ENCODE measurements around the gene FIG4.

Gene FIG4

GRCh38 chr6:109834595-109835437, 143.7 kb downstream of the FIG4 start:
- Histone ChIP-seq H3K4me2 (ENCODE audit: low read length) (no peak overlapping the region), H3K4me1 (ENCODE audit: control insufficient read depth, low read length) (no peaks in the 10 kb centered on the region), H3K4me3 (ENCODE audit: low read length) (no peak overlapping the region), H3F3A (ENCODE audit: control insufficient read depth, insufficient read depth) (no peaks in the 10 kb centered on the region), H3K27me3 (ENCODE audit: control insufficient read depth, low read length) (no peaks in the 10 kb centered on the region), H3K79me2 (ENCODE audit: control insufficient read depth, low read length) (no peaks in the 10 kb centered on the region), H4K20me1 (ENCODE audit: control insufficient read depth, insufficient read depth, low read depth, low read length) (no peaks in the 10 kb centered on the region), H3K9me3 (ENCODE audit: control insufficient read depth, insufficient read depth, low read length) (no peaks in the 10 kb centered on the region), H3K36me3 (ENCODE audit: control insufficient read depth, low read length) (no peaks in the 10 kb centered on the region), H3K9me2 (replicated peaks; ENCODE audit: control insufficient read depth, low read length) (no peaks in the 10 kb centered on the region), H3K27ac (ENCODE audit: low read depth, low read length) (no peak overlapping the region)
- TF ChIP-seq EZH2phosphoT487 (IDR thresholded peaks at IDR 0.05; ENCODE audit: borderline replicate concordance, low read length) (no peak), CTCF (IDR thresholded peaks at IDR 0.05; ENCODE audit: low read depth, low read length, poor library complexity, severe bottlenecking) (no peak)

GRCh38 chr6:109840034-109840433, 148.9 kb downstream of the FIG4 start:
- TF ChIP-seq CTCF (IDR thresholded peaks at IDR 0.05; ENCODE audit: low read depth, low read length, poor library complexity, severe bottlenecking) (no peak), EZH2phosphoT487 (IDR thresholded peaks at IDR 0.05; ENCODE audit: borderline replicate concordance, low read length) (no peak)
- no peaks in the 10 kb centered on the region for H4K20me1 ChIP-seq (ENCODE audit: control insufficient read depth, insufficient read depth, low read depth, low read length)
- H3K27me3 ChIP-seq (ENCODE audit: control insufficient read depth, low read length): no peaks in the 10 kb centered on the region
- no peaks in the 10 kb centered on the region for H3K9me3 ChIP-seq (ENCODE audit: control insufficient read depth, insufficient read depth, low read length)
- H3K79me2 ChIP-seq (ENCODE audit: control insufficient read depth, low read length): no peaks in the 10 kb centered on the region
- H3K27ac ChIP-seq (ENCODE audit: low read depth, low read length): no peak overlapping the region
- no peak overlapping the region for H3K4me2 ChIP-seq (ENCODE audit: low read length)
- H3K9me2 ChIP-seq (replicated peaks; ENCODE audit: control insufficient read depth, low read length): no peaks in the 10 kb centered on the region
- no peak overlapping the region for H3K4me3 ChIP-seq (ENCODE audit: low read length)
- no peaks in the 10 kb centered on the region for H3K36me3 ChIP-seq (ENCODE audit: control insufficient read depth, low read length)
- no peaks in the 10 kb centered on the region for H3K4me1 ChIP-seq (ENCODE audit: control insufficient read depth, low read length)
- H3F3A ChIP-seq (ENCODE audit: control insufficient read depth, insufficient read depth): no peaks in the 10 kb centered on the region

- H3F3A ChIP-seq (ENCODE audit: control insufficient read depth, insufficient read depth): no peaks in the 10 kb centered on the region
- H3K4me2 ChIP-seq (ENCODE audit: low read length): no peak overlapping the region
- H3K79me2 ChIP-seq (ENCODE audit: control insufficient read depth, low read length): no peaks in the 10 kb centered on the region
These were observed 149.7 kb downstream of the FIG4 start for GRCh38 chr6:109840796-109841195.

More at GRCh38 chr6:109840796-109841195, 149.7 kb downstream of the FIG4 start:
- Histone ChIP-seq H3K27ac (ENCODE audit: low read depth, low read length) (no peak overlapping the region), H3K9me2 (replicated peaks; ENCODE audit: control insufficient read depth, low read length) (no peaks in the 10 kb centered on the region), H3K9me3 (ENCODE audit: control insufficient read depth, insufficient read depth, low read length) (no peaks in the 10 kb centered on the region), H3K4me1 (ENCODE audit: control insufficient read depth, low read length) (no peaks in the 10 kb centered on the region), H4K20me1 (ENCODE audit: control insufficient read depth, insufficient read depth, low read depth, low read length) (no peaks in the 10 kb centered on the region), H3K27me3 (ENCODE audit: control insufficient read depth, low read length) (no peaks in the 10 kb centered on the region), H3K4me3 (ENCODE audit: low read length) (no peak overlapping the region), H3K36me3 (ENCODE audit: control insufficient read depth, low read length) (no peaks in the 10 kb centered on the region)
- TF ChIP-seq EZH2phosphoT487 (IDR thresholded peaks at IDR 0.05; ENCODE audit: borderline replicate concordance, low read length): no peak
- TF ChIP-seq CTCF (IDR thresholded peaks at IDR 0.05; ENCODE audit: low read depth, low read length, poor library complexity, severe bottlenecking): no peak
